ENCODE measurements around the gene DBI. TPM values are rescaled to one million over a fixed set of nuclear protein-coding genes. Genes with fewer than 3 reads are reported as not detected.

The DBI gene
- total and polyA plus RNA-seq, 2 experiments from 2014 or later, result 171 to 873 TPM

GRCh38 chr2:119393971-119394748, 27.4 kb downstream of the DBI start:
- Mint-ChIP-seq H3K36me3 (ENCODE audit: low read depth) (no peaks in the 10 kb centered on the region; the same call in 2 of the 3 replicates), H3K4me1 (peaks cover 18% of the 10 kb centered on the region), H3K27ac (no peak overlapping the region), H3K27me3 (ENCODE audit: insufficient read depth, low read depth, poor library complexity) (peaks cover 10% of the 10 kb centered on the region), H3K4me3 (no peak overlapping the region), H3K9me3 (no peaks in the 10 kb centered on the region)
- Histone ChIP-seq H3K4me3 (no peak overlapping the region), H3K36me3 (ENCODE audit: insufficient read depth) (no peaks in the 10 kb centered on the region), H3K27ac (ENCODE audit: low read depth) (no peak overlapping the region), H3K27me3 (ENCODE audit: insufficient read depth) (no peaks in the 10 kb centered on the region), H3K79me2 (replicated peaks; ENCODE audit: insufficient read depth) (no peaks in the 10 kb centered on the region), H3K9me2 (ENCODE audit: insufficient read depth) (no peaks in the 10 kb centered on the region), H3F3A (replicated peaks; ENCODE audit: low read depth) (no peaks in the 10 kb centered on the region), H3K4me2 (no peak overlapping the region), H3K4me1 (ENCODE audit: insufficient read depth) (0 out of 2 replicates have a peak, but pooled peaks cover 9% of the 10 kb centered on the region), H4K20me1 (replicated peaks; ENCODE audit: insufficient read depth) (no peaks in the 10 kb centered on the region), H2AFZ (no peak overlapping the region)
- TF ChIP-seq POLR2AphosphoS5 (IDR thresholded peaks at IDR 0.05; ENCODE audit: low read depth), result no peak
- no peak for TF ChIP-seq EZH2phosphoT487 (IDR thresholded peaks at IDR 0.05; ENCODE audit: unreplicated experiment)
- no peak for TF ChIP-seq NANOG (IDR thresholded peaks at IDR 0.05; ENCODE audit: borderline replicate concordance)
- no peak for TF ChIP-seq JUNB (IDR thresholded peaks at IDR 0.05; ENCODE audit: unreplicated experiment)
- TF ChIP-seq ETS1 (IDR thresholded peaks at IDR 0.05), result no peak
- no peak for TF ChIP-seq CREB1 (CRISPR knock-in tag; IDR thresholded peaks at IDR 0.05; ENCODE audit: low read depth)
- ATAC-seq (no peak), DNase-seq (ENCODE audit: low spot score) (no peak)

GRCh38 chr2:119397196-119397595, 30.4 kb downstream of the DBI start:
- ATAC-seq (no peak), DNase-seq (ENCODE audit: low spot score) (no peak)
- Mint-ChIP-seq H3K4me1 (peaks cover 8% of the 10 kb centered on the region), H3K9me3 (no peaks in the 10 kb centered on the region), H3K36me3 (ENCODE audit: low read depth) (no peaks in the 10 kb centered on the region; the same call in 2 of the 3 replicates), H3K27ac (no peak overlapping the region), H3K4me3 (no peak overlapping the region), H3K27me3 (ENCODE audit: insufficient read depth, low read depth, poor library complexity) (peaks cover 10% of the 10 kb centered on the region)
- H2AFZ ChIP-seq, result no peak overlapping the region
- no peaks in the 10 kb centered on the region for H4K20me1 ChIP-seq (replicated peaks; ENCODE audit: insufficient read depth)
- no peaks in the 10 kb centered on the region for H3K36me3 ChIP-seq (ENCODE audit: insufficient read depth)
- H3F3A ChIP-seq (replicated peaks; ENCODE audit: low read depth), result no peaks in the 10 kb centered on the region
- no peaks in the 10 kb centered on the region for H3K4me1 ChIP-seq (ENCODE audit: insufficient read depth)
- no peak for TF ChIP-seq ZNF331 (CRISPR knock-in tag; IDR thresholded peaks at IDR 0.05; ENCODE audit: low read depth)
- no peak for TF ChIP-seq NANOG (IDR thresholded peaks at IDR 0.05; ENCODE audit: borderline replicate concordance)
- no peak for TF ChIP-seq ZNF462 (CRISPR knock-in tag; IDR thresholded peaks at IDR 0.05)
- no peak for TF ChIP-seq JUNB (IDR thresholded peaks at IDR 0.05; ENCODE audit: unreplicated experiment)
- TF ChIP-seq EZH2phosphoT487 (IDR thresholded peaks at IDR 0.05; ENCODE audit: unreplicated experiment), result no peak
- TF ChIP-seq EZH2 (IDR thresholded peaks at IDR 0.05; ENCODE audit: low read depth, unreplicated experiment), result no peak
- TF ChIP-seq ETS1 (IDR thresholded peaks at IDR 0.05), result no peak
- H3K27ac ChIP-seq (ENCODE audit: low read depth), result no peak overlapping the region
- no peak overlapping the region for H3K4me3 ChIP-seq
- no peaks in the 10 kb centered on the region for H3K79me2 ChIP-seq (replicated peaks; ENCODE audit: insufficient read depth)
- H3K27me3 ChIP-seq (ENCODE audit: insufficient read depth), result no peaks in the 10 kb centered on the region
- no peaks in the 10 kb centered on the region for H3K9me2 ChIP-seq (ENCODE audit: insufficient read depth)
- H3K4me2 ChIP-seq, result no peak overlapping the region

Data from GM23338 (cell line).